Mesenchymal stem cell (in vitro differentiated cells and primary cell): Measurements from ENCODE around the gene ZEB1.

Experiments
- DNase-seq: peaks from one replicate; pipeline ENCODE4 v3.0.0-alpha.2; 2013
- H2AFZ ChIP-seq: one replicate; pipeline ENCODE4 v1.6.1; 2013; ENCODE audit warnings: low read depth, mild to moderate bottlenecking, control low read depth, inconsistent platforms, low read length, moderate library complexity
- H2AK5ac ChIP-seq: 2 replicates; pipeline ENCODE4 v1.6.1; 2013; ENCODE audit warnings: low read length, moderate library complexity, mild to moderate bottlenecking, inconsistent platforms; ENCODE audit not compliant: severe bottlenecking
- H2BK120ac ChIP-seq: one replicate; pipeline ENCODE4 v1.6.1; 2013; ENCODE audit warnings: low read depth, mild to moderate bottlenecking, inconsistent platforms, low read length, moderate library complexity
- H2BK12ac ChIP-seq, 2 experiments: one replicate each; pipeline ENCODE4 v1.6.1; 2013; ENCODE audit warnings: inconsistent platforms in 2 of 2, low read length in 2 of 2, mild to moderate bottlenecking in 2 of 2, moderate library complexity in 2 of 2, control low read depth in 1 of 2
- H2BK15ac ChIP-seq: one replicate; pipeline ENCODE4 v1.6.1; 2013; ENCODE audit warnings: mild to moderate bottlenecking, low read depth, inconsistent platforms; ENCODE audit not compliant: poor library complexity, severe bottlenecking
- H2BK5ac ChIP-seq: 2 replicates; pipeline ENCODE4 v1.6.1; 2013; ENCODE audit warnings: low read depth, mild to moderate bottlenecking, low read length, control low read depth, inconsistent platforms; ENCODE audit not compliant: poor library complexity, severe bottlenecking
- H3K14ac ChIP-seq, 2 experiments: one replicate each; pipeline ENCODE4 v1.6.1; 2013; ENCODE audit warnings: inconsistent platforms in 2 of 2, low read length in 2 of 2, control low read depth in 1 of 2, mild to moderate bottlenecking in 1 of 2, moderate library complexity in 1 of 2
- H3K18ac ChIP-seq, 2 experiments: one replicate each; pipeline ENCODE4 v1.6.1; 2013; ENCODE audit warnings: inconsistent platforms in 2 of 2, low read length in 2 of 2, control low read depth in 1 of 2, low read depth in 1 of 2, mild to moderate bottlenecking in 1 of 2
- H3K23ac ChIP-seq, 2 experiments: one replicate each; pipeline ENCODE4 v1.6.1; 2013; ENCODE audit warnings: inconsistent platforms in 2 of 2, low read length in 2 of 2, mild to moderate bottlenecking in 2 of 2, moderate library complexity in 2 of 2, control low read depth in 1 of 2
- H3K27ac ChIP-seq: 2 replicates; pipeline ENCODE4 v1.5.1; 2013; ENCODE audit warnings: mild to moderate bottlenecking, moderate library complexity, low read length, control low read depth, inconsistent platforms; ENCODE audit not compliant: poor library complexity, severe bottlenecking
- H3K27me3 ChIP-seq, 2 experiments: 2 replicates each; pipeline versions ENCODE4 v1.6.1 to v1.7.0; 2013; ENCODE audit warnings: low read length in 2 of 2, mild to moderate bottlenecking in 2 of 2, moderate library complexity in 2 of 2, control low read depth in 1 of 2, inconsistent platforms in 1 of 2; ENCODE audit not compliant: control insufficient read depth in 1 of 2, insufficient read depth in 1 of 2
- H3K36me3 ChIP-seq, 2 experiments: 2 replicates each; pipeline versions ENCODE4 v1.6.1 to v1.7.0; 2013; ENCODE audit warnings: low read length in 2 of 2, control low read depth in 1 of 2, inconsistent platforms in 1 of 2, low read depth in 1 of 2, mild to moderate bottlenecking in 1 of 2; ENCODE audit not compliant: insufficient read depth in 2 of 2, control insufficient read depth in 1 of 2
- H3K4ac ChIP-seq, 2 experiments: one replicate each; pipeline ENCODE4 v1.6.1; 2013; ENCODE audit warnings: inconsistent platforms in 2 of 2, low read length in 2 of 2, mild to moderate bottlenecking in 2 of 2, moderate library complexity in 2 of 2, control low read depth in 1 of 2, low read depth in 1 of 2
- H3K4me1 ChIP-seq: 2 replicates; pipeline ENCODE4 v1.6.1; 2013; ENCODE audit warnings: low read depth, low read length, control low read depth; ENCODE audit not compliant: control insufficient read depth, insufficient read depth
- H3K4me2 ChIP-seq: 2 replicates; pipeline ENCODE4 v1.6.1; 2013; ENCODE audit warnings: low read length, mild to moderate bottlenecking, inconsistent platforms; ENCODE audit not compliant: poor library complexity, severe bottlenecking
- H3K4me3 ChIP-seq, 2 experiments: 2 replicates each; pipeline versions ENCODE4 v1.5.1 to v1.7.0; 2013; ENCODE audit warnings: low read length in 2 of 2, mild to moderate bottlenecking in 2 of 2, control low read depth in 1 of 2, low read depth in 1 of 2; ENCODE audit not compliant: insufficient read depth in 1 of 2
- H3K79me1 ChIP-seq: replicated peaks from 2 replicates; pipeline ENCODE4 v1.6.1; 2013; ENCODE audit warnings: mild to moderate bottlenecking, control low read depth, low read length, inconsistent platforms; ENCODE audit not compliant: poor library complexity, severe bottlenecking
- H3K9ac ChIP-seq: 2 replicates; pipeline ENCODE4 v1.7.0; 2013; ENCODE audit warnings: mild to moderate bottlenecking, low read length, moderate library complexity
- H3K9me3 ChIP-seq: 2 replicates; pipeline ENCODE4 v1.7.0; 2013; ENCODE audit warnings: mild to moderate bottlenecking, low read length; ENCODE audit not compliant: control insufficient read depth
- H4K8ac ChIP-seq: one replicate; pipeline ENCODE4 v1.6.1; 2013; ENCODE audit warnings: inconsistent platforms, mild to moderate bottlenecking, low read length, moderate library complexity
- H4K91ac ChIP-seq: one replicate; pipeline ENCODE4 v1.6.1; 2013; ENCODE audit warnings: mild to moderate bottlenecking, low read length, inconsistent platforms
- WGBS: methylation state at CpG from one replicate; pipeline ENCODE4 v1.1.7; 2013; ENCODE audit warnings: mixed read lengths; 5-methylcytosine and 5-hydroxymethylcytosine counted together

Gene ZEB1

DNA sequence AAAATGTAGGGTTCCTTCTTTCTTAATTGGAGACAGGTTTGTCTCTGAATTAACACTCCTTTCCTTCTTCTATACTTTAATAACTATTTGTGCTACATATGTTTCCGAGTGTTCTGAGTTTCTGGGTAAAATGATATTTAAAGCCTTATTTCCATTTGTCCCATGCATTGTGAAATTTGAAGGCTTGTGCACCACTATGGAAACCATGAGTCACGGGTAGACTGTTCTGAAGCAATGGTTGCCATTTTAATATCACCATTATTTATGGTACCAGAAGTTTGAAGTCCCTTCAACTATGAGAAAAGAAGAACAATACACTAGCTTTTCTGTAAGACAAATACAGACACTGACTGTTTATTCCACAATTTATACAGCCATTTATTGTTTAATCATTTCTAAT is 44.7 kb upstream of the ZEB1 start:
- Histone ChIP-seq H3K4ac (no peak overlapping the region), H3K4me1 (no peaks in the 10 kb centered on the region), H3K9me3 (no peaks in the 10 kb centered on the region), H2BK15ac (no peak overlapping the region), H2BK120ac (no peak overlapping the region), H3K27ac (no peak overlapping the region), H3K4me3 (no peak overlapping the region), H3K23ac (no peak overlapping the region), H4K8ac (no peak overlapping the region), H3K18ac (no peak overlapping the region), H3K9ac (no peak overlapping the region), H3K27me3 (no peaks in the 10 kb centered on the region), H3K79me1 (no peaks in the 10 kb centered on the region), H2AK5ac (no peak overlapping the region), H2BK5ac (no peak overlapping the region), H3K14ac (no peak overlapping the region), H3K4me2 (no peak overlapping the region), H2BK12ac (no peak overlapping the region), H2AFZ (no peak overlapping the region), H3K36me3 (no peaks in the 10 kb centered on the region), H4K91ac (no peak overlapping the region)
- DNase-seq, result peak; percentile 44
- WGBS, result 88% methylated on average over 1 of the region's 2 CpGs

DNA sequence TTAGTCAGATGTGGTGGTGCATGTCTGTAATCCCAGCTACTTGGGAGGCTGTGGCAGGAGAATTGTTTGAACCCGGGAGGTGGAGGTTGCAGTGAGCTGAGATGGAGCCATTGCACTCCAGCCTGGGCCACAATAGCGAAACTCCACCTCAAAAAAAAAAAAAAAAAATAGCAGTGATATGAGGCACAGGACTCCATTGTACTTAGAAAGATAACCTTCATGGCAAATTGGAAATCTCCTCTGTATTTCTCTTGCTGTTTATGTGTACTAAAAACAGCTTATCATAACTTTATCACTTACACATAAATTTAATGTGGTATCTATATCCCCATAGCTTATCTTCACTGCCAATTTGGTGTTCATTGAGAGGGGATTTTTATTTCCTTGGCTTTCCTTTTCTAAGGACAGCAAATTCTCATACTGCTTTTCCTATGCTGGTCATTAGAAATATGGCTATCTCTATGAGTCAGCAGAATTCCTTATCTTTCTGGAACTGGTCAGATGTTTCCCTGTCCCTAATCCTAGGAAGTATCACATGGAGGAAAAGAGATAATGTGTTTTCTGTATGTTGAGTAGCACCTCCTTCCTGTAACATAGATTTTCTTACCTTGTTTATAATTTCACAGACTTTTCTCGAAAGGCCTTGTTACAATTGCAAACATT is 40.6 kb upstream of the ZEB1 start:
- H3K36me3 ChIP-seq, result no peaks in the 10 kb centered on the region
- H3K79me1 ChIP-seq, result no peaks in the 10 kb centered on the region
- WGBS, result 94% methylated on average over 1 of the region's 3 CpGs

DNA sequence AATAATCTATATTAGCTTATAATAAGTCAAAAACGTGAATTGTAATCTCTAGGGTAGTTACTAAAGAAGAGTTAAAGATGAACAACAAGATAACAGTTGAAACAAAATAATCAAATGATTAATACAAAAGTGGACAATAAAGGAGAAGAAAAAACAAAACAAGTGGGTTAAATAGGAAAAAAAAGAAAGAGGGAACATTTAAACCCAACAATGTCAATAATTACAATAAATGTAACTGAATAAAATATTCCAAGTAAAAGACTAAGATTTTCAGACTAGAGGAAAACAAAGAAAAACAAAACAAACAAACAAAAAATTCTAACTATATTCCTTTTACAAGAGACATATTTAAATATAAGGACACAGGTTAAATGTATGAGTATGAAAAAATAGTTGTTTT is 38.0 kb upstream of the ZEB1 start:
- Histone ChIP-seq H3K18ac (no peak overlapping the region), H3K4ac (no peak overlapping the region), H3K79me1 (no peaks in the 10 kb centered on the region), H2BK5ac (no peak overlapping the region), H2BK12ac (no peak overlapping the region), H2AFZ (no peak overlapping the region), H3K27ac (no peak overlapping the region), H3K14ac (no peak overlapping the region), H4K91ac (no peak overlapping the region), H3K23ac (no peak overlapping the region), H3K36me3 (no peaks in the 10 kb centered on the region), H3K27me3 (no peaks in the 10 kb centered on the region), H3K9ac (no peak overlapping the region), H3K4me3 (no peak overlapping the region), H3K4me2 (no peak overlapping the region), H3K4me1 (no peaks in the 10 kb centered on the region), H3K9me3 (peaks cover 6% of the 10 kb centered on the region), H2AK5ac (no peak overlapping the region), H2BK120ac (no peak overlapping the region), H4K8ac (no peak overlapping the region), H2BK15ac (no peak overlapping the region)
- WGBS, result no CpG with 5 or more reads among the region's 1 CpG
- no peak for DNase-seq

More for the DNA sequence above, 40.6 kb upstream of the ZEB1 start:
- H2BK120ac ChIP-seq, result no peak overlapping the region
- H3K9ac ChIP-seq, result no peak overlapping the region
- no peak overlapping the region for H2AFZ ChIP-seq
- H2BK15ac ChIP-seq, result no peak overlapping the region
- no peak overlapping the region for H3K4me3 ChIP-seq
- H4K91ac ChIP-seq, result no peak overlapping the region
- peak; percentile 15 for DNase-seq
- no peak overlapping the region for H2BK5ac ChIP-seq
- no peak overlapping the region for H3K4me2 ChIP-seq
- H3K27me3 ChIP-seq, result no peaks in the 10 kb centered on the region
- no peak overlapping the region for H3K14ac ChIP-seq
- H3K23ac ChIP-seq, result no peak overlapping the region
- H3K18ac ChIP-seq, result no peak overlapping the region
- no peaks in the 10 kb centered on the region for H3K4me1 ChIP-seq
- no peak overlapping the region for H2AK5ac ChIP-seq
- no peak overlapping the region for H2BK12ac ChIP-seq
- H3K4ac ChIP-seq, result no peak overlapping the region
- H3K9me3 ChIP-seq, result peaks cover 6% of the 10 kb centered on the region
- H4K8ac ChIP-seq, result no peak overlapping the region
- no peak overlapping the region for H3K27ac ChIP-seq

DNA sequence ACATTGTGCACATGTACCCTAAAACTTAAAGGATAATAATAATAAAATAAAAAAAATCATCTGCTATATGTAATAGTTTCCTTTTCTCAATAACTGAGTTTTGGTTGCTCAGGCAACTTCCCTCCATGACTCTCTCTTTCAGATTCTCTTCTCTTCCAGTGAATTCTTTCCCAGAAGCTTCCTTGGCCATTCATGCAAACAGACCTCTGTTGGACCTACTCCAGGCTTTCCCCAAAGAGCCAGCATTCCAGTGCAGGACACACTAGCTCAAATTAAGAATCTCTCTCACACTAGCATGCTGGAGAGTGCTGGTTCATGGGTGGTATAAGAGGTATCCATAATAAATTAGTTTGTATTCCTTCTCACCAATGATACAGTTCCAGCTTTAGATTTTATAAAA is 31.0 kb upstream of the ZEB1 start:
- H3K9me3 ChIP-seq, result no peaks in the 10 kb centered on the region
- H3K18ac ChIP-seq, result no peak overlapping the region
- H3K4me1 ChIP-seq, result no peaks in the 10 kb centered on the region
- no peak overlapping the region for H2BK12ac ChIP-seq
- H3K4me2 ChIP-seq, result no peak overlapping the region
- no peak overlapping the region for H4K91ac ChIP-seq
- no peak overlapping the region for H3K14ac ChIP-seq
- H4K8ac ChIP-seq, result no peak overlapping the region
- H3K27ac ChIP-seq, result no peak overlapping the region
- H3K4me3 ChIP-seq, result no peak overlapping the region
- DNase-seq, result no peak
- H3K79me1 ChIP-seq, result no peaks in the 10 kb centered on the region
- H2AFZ ChIP-seq, result no peak overlapping the region
- H2AK5ac ChIP-seq, result no peak overlapping the region
- no peak overlapping the region for H3K9ac ChIP-seq
- no peak overlapping the region for H2BK5ac ChIP-seq
- H3K4ac ChIP-seq, result no peak overlapping the region
- no peak overlapping the region for H2BK120ac ChIP-seq
- H3K27me3 ChIP-seq, result no peaks in the 10 kb centered on the region
- H3K23ac ChIP-seq, result no peak overlapping the region
- no peaks in the 10 kb centered on the region for H3K36me3 ChIP-seq
- H2BK15ac ChIP-seq, result no peak overlapping the region
